Vagina (tissue), 2 donors: ENCODE measurements around the gene USP32.

Source experiments
- POLR2A ChIP-seq, 2 donors: fragments of 450-650 bp; IDR thresholded peaks; one replicate each; pipeline ENCODE4 v1.6.1; 2017; ENCODE audit warnings: antibody characterized with exemption in 2 of 2, mild to moderate bottlenecking in 2 of 2, moderate library complexity in 2 of 2
- POLR2AphosphoS5 ChIP-seq, 2 donors: sonication (generic); formaldehyde crosslinking; IDR thresholded peaks; one replicate each; pipeline ENCODE4 v1.9.0; 2017; ENCODE audit warnings: antibody characterized with exemption in 2 of 2, mild to moderate bottlenecking in 2 of 2, low read depth in 1 of 2; ENCODE audit not compliant: insufficient read depth in 1 of 2
- TF ChIP-seq, protein P1 (sequence below), 3 experiments: fragments of 450-650 bp in 2 of 3; fragments of 200-600 bp in 1 of 3; sonication (generic) in 1 of 3; IDR thresholded peaks; one replicate each; pipeline ENCODE4 v1.5.1; 2017 to 2019; ENCODE audit warnings: antibody characterized with exemption in 3 of 3, mild to moderate bottlenecking in 2 of 3, moderate library complexity in 2 of 3

DNA sequence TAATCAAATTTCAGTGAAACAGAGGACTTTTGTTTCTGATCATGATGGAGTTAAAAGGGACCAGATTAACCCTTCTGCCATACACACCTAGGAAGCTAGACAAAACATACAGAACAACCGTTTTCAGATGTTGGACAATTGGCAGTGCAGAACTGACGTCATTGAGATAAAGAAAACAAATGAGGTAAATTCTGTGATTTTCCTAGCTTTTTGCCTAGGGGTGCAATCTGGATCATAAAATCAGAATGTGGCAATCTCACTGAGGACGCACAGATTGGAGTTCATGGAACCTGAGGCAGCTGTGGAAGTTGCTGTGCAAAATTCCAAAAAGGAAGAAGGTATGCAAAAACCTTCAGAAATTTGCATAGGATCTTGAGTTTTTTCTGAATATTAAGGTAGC is 15.0 kb upstream of the USP32 start:
- TF ChIP-seq POLR2A (IDR thresholded peaks at IDR 0.05) (no peak), POLR2AphosphoS5 (IDR thresholded peaks at IDR 0.05; ENCODE audit: insufficient read depth in 1 of 2, low read depth in 1 of 2) (no peak)
- TF ChIP-seq, protein P1, sequence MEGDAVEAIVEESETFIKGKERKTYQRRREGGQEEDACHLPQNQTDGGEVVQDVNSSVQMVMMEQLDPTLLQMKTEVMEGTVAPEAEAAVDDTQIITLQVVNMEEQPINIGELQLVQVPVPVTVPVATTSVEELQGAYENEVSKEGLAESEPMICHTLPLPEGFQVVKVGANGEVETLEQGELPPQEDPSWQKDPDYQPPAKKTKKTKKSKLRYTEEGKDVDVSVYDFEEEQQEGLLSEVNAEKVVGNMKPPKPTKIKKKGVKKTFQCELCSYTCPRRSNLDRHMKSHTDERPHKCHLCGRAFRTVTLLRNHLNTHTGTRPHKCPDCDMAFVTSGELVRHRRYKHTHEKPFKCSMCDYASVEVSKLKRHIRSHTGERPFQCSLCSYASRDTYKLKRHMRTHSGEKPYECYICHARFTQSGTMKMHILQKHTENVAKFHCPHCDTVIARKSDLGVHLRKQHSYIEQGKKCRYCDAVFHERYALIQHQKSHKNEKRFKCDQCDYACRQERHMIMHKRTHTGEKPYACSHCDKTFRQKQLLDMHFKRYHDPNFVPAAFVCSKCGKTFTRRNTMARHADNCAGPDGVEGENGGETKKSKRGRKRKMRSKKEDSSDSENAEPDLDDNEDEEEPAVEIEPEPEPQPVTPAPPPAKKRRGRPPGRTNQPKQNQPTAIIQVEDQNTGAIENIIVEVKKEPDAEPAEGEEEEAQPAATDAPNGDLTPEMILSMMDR (IDR thresholded peaks at IDR 0.05) = no peak
